GOT3 (cell line): Measurements from ENCODE around the gene SLC4A2.

Source experiments
- DNase-seq: peaks from one replicate; lab custom pipeline; 2025; ENCODE audit warnings: mixed read lengths; lab: John Stamatoyannopoulos, UW

SLC4A2 gene

GRCh38 chr7:151043959-151044358, 15.4 kb upstream of the SLC4A2 start:
- DNase-seq: no peak

DNA sequence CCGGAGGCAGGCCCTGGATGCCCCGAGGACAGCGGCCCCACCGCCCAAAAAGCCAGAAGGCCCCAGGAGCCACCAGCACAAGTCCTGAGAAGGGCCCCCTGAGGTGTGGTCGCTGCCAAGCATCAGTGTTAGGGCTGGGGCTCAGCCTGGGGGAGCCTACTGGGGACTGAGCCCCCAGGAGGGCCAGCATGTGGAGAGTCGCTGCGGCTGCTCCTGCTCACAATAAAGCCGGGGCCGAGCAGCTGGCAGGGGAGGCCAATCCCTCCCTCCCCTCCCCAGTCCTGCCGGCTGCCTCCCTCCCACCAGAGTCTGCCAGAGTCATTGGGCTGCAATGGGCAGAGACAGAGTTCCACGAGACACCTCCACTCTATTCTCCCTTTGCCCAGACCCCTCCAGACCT, 14.1 kb upstream of the SLC4A2 start:
- no peak for DNase-seq

DNA sequence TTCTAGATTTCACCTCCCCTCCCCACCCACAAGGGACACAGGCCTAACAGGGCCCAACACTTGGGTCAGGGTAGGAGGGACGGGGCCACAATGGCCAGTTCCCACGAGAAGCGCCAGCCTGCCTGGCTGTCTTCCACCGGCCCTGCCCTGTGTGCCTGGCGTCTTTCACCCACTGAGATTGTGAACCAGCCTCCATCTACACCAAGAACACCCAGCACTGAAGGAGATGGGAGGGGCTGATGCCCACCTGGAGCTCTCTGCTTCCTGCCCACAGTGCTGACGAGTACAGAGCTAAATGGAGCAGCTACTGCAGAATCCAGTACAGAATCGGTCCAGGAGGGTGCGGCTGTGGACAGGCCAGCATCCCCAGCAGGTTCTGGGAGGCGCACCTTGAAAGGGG, 13.4 kb upstream of the SLC4A2 start:
- no peak for DNase-seq

DNA sequence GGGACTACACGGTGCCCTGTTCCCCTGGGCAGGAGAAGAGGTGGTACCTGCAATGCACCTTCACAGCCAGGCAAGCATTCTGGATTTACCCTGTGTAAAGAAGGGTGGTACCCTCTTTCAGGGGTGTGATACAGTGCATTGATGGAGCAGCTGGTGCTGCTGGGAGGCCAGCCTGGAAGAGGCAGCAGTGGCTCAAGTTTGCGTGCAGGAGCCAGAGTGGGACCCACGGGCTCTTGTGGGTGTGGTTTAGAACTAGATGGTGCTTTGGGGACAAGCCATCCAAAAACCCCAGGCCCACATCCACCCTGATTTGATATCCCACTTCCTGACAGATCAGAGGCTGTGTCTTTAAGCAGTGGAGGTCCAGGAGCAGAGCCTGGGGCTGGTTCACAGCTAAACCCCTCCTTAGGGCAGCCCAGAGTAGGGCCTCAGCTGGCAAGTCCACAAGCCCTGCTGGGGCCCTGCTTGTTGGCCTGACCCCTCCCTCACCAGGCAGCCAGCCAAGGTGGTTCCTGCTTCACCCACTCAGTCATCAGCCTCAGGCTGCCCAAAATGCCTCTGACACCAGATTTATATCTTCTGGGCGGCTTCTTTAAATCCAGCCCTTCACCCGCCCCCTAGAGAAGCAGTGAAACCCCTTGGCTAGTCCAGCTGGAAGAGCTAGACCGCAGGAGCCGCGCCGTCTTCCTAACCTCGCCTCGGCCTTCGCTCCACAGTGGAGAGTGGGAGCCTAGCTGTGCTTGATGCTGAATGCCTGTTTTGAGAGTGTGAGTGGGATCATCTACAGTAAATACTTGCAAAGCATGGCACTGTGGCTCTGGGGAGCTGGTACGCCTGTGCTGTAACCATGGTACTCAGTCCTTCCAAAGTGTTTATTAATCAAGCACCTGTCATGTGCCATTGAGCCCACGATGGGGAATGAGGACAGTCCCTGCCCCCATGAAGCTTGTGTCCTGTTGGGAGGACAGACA, 12.5 kb upstream of the SLC4A2 start:
- DNase-seq: no peak

DNA sequence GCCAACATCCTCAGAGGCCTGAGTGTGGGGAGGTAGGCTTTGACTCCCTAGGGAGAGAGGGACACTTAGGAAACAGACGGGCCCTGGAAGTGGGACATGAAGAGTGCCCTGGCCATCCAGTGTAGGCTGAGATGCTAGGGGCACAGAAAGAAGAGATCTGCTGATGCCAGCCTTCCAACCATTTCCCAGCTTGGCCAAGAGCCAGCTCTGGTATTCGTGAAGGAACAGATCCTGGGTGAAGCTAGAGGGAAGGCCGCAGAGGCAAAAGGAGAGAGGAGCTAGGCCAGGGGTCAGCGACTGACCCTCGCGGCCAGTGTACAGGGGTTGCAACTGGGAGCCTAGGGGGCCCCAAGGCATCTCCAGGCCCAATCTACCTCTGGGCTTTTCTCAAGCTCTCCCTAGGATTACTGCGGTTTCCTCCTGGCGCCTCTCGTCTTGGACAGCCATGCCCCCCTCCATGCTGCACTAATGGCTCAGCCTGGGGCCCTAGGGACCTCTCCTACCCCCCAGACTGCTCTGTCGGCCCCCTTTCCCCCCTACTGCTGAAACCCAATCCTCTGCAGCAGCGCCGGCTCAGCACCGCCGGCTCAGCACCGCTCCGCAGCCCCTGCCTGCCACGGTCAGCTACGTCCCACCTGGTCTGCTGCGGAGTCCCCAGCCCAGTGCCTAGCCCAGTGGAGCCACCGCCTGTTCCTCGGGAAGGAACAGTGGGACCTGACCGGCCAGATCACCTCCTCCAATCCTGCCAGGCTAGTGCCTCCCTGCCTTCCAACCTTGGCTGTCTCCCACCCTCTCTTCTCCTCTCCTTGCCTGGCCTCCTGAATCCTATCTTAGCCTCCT, 11.2 kb upstream of the SLC4A2 start, which contains the start of gene ASIC3:
TSS of gene ASIC3 (plus strand) at position 556 of the 840 bp plus-strand sequence. CDS start 355 bp downstream, outside the sequence.
- no peak for DNase-seq

- no peak for DNase-seq
These were observed 10.4 kb upstream of the SLC4A2 start for GRCh38 chr7:151048911-151049463.

GRCh38 chr7:151051108-151051507, 8.3 kb upstream of the SLC4A2 start:
- peak; percentile 22 for DNase-seq

DNA sequence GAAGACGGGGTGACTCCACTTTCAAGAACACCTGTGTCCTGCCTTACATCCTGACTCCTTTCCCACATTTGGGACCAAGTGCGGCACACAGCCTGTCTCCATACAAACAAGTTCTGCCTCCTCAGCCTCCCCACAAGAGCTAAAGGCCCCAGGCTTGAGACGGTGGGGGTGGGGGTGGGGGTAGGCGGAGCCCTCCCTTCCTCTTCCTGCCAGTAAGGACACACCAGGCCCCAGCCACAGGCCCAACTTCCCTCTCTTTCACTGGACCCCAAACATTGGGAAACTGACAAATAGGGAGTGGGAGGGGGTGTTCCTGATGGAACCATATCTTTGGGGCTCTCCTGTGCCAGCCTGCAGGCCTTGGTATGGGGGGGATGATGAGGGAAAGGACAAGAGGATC, 6.3 kb upstream of the SLC4A2 start:
- DNase-seq: no peak

GRCh38 chr7:151053751-151054150, 5.6 kb upstream of the SLC4A2 start:
- no peak for DNase-seq

- no peak for DNase-seq
These were observed 3.1 kb upstream of the SLC4A2 start for GRCh38 chr7:151056283-151056665.

- DNase-seq: no peak
These were observed 2.5 kb upstream of the SLC4A2 start for GRCh38 chr7:151056666-151057505.

- no peak for DNase-seq
These were observed 1.8 kb upstream of the SLC4A2 start, which contains the start of gene CDK5 for GRCh38 chr7:151057506-151057988. Gene CDK5 (minus strand): TSS chr7:151057897. CDS start chr7:151057848, 49 bp downstream.

DNA sequence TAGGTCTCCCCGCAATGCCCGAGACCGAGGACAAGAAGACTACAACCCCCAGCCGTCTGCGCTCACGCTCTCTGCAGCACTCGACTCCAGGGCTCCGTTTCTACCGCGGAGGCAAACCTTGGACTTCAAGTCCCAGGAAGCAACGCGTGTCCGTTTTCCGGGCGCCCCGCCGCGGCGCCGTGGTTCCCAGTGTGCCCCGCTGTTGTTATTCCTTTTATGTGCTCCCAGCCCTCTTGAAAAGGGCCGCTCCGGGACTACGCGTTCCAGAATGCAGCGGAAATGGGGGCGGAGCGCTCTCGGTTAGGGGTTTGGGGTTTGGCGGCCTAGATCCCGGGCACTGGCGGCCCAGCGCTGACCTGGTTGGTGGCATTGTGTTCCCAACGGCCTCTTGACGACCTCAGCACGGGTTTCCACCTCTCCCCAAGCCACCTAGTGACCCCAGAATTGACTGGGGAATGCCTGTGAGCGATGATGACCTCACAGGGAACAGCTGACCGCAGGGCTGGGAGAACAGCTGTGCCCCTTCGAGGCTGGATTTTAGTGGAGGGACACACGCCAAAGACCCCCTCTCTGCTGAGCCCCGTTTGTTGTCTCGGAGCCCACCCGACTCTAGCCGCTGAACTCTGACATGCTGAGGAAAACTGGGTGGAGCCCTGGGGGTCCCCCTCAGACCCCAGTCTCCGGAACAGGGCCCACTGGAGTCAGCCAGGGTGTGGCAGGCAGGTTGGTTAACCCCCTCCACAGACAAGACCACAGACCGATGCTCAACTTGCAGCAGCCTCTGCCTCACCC, 1.2 kb upstream of the SLC4A2 start:
- DNase-seq: peak; percentile 92

DNA sequence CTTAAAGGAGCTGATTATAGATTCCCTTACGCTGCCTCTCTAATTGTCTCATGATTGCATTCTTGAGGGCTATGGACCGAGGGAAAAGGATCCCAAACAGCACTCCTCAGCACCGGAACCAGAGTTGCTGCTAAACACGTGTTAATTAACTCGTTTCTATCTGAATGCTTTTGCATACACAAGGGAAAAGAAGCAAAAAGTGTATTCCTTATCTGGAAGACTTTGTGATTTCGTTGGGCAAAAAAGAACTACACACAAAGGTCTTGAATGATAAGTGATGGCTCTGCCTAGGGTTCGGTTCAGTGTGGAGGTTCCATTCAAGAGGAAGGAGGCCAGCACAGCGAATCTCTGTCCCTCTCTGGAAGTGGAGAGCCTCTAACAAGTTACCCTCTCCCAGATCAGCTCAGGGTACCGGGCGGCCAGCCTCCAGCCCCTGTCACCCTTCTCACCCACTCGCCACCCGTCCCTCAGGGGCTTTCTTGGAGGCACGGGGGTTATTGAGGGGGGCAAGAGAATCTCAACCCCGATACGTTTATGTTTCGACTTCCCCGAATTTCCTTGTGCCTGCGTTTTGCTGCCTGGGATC, 515 bp upstream of the SLC4A2 start:
- no peak for DNase-seq

DNA sequence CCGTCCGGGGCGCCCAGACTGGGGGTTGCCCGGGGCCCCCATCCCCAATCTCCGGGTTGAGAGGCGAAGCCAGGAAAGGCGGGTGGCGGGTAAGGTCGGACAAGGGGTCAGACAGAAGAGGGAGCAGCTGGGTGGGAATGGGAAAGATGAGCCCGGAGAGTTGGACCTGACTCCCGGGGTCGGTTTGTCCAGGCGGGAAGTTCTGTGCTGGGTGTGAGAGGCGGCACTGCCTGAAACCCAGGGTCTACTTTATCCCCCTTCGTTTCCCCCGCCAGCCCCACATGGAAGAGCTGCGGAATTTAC, 675 bp downstream of the SLC4A2 start:
- no peak for DNase-seq

DNA sequence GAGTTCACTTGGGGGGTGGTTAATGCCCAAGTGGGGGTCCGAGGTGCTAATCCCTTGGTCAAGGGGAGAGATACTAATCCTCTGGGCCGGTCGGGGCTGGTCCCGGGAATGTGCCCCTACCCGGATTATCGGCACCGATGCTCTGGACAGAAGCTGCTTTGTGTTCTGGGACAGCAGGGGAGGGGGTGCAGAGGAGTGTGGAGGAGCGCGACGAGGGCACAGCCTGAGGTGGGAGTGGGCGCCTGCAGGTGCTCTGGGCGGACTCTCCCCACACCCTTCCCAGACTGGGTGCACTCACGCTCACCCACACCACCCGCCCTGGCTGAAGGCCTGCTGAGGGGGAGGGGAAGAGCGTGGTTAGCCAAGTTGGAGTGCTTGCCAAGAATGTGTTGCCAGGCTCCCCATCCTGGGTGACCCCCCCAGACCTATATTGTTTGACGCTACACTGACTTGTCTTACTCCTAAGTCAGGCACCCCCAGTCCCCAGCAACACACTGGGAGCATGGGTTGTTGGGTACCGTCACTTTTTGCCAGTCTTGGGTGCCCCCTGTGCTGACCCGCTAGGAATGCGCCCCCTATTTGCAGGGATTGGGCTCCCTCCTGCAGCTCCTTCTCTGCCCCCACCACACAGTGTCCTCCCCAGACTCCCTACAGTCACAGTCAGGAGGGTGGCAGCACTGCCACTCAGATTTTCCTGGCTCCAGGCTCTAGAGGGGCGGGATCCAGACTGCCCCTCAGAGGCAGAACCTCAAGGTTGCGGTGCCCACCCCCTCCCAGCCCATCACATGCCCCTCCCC, 1.2 kb downstream of the SLC4A2 start:
- DNase-seq: no peak

GRCh38 chr7:151061213-151062110, 2.1 kb downstream of the SLC4A2 start:
- no peak for DNase-seq

DNA sequence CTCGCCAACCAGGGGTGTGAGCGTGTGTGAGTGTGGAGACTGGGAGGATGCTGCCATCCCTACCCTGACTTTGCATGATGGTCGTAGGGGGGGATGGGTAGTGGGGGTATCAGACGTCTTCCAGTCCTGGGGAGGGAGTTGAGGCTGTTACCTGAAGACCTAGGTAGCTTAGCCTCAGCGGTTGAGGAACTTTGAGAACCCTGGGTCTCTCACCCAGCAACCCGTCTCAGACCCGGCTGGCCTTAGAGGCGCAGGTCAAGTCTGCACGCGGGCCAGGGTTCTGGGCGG, 2.7 kb downstream of the SLC4A2 start:
- DNase-seq: no peak
